Astrocyte (in vitro differentiated cells and primary cell): ENCODE measurements around the gene SSX2IP. TPM values are rescaled to one million over a fixed set of nuclear protein-coding genes. Genes with fewer than 3 reads are reported as not detected.
A peak's percentile ranks its signal among the peaks of the same experiment; 100 is the strongest.

ENCODE experiments used
- DNase-seq: peaks from one replicate; pipeline ENCODE4 v3.0.0-alpha.2; 2010; ENCODE audit warnings: low read depth
- FAIRE-seq: peaks from 2 replicates; lab custom pipeline; 2011; peaks lifted over from hg19 to GRCh38; lab: Jason Lieb, UNC
- H2AFZ ChIP-seq: 2 replicates; pipeline ENCODE4 v1.6.0; 2012; ENCODE audit warnings: low read depth, low read length, inconsistent platforms
- H3K27ac ChIP-seq: 2 replicates; pipeline ENCODE4 v1.5.1; 2011; ENCODE audit warnings: low read depth, low read length, inconsistent platforms
- H3K27me3 ChIP-seq: 2 replicates; pipeline ENCODE4 v1.6.0; 2011; ENCODE audit warnings: low read length, inconsistent platforms; ENCODE audit not compliant: insufficient read depth
- H3K36me3 ChIP-seq: 2 replicates; pipeline ENCODE4 v1.5.1; 2011; ENCODE audit warnings: low read length, inconsistent platforms; ENCODE audit not compliant: insufficient read depth
- H3K4me1 ChIP-seq: 2 replicates; pipeline ENCODE4 v1.5.1; 2011; ENCODE audit warnings: low read length, inconsistent platforms; ENCODE audit not compliant: insufficient read depth
- H3K4me2 ChIP-seq: 2 replicates; pipeline ENCODE4 v1.6.0; 2012; ENCODE audit warnings: low read length, inconsistent platforms
- H3K4me3 ChIP-seq: 2 replicates; pipeline ENCODE4 v1.5.1; 2011; ENCODE audit warnings: low read depth, mild to moderate bottlenecking, low read length, inconsistent platforms; ENCODE audit not compliant: insufficient read depth
- H3K79me2 ChIP-seq: 2 replicates; pipeline ENCODE4 v1.6.0; 2012; ENCODE audit warnings: mild to moderate bottlenecking, low read length, inconsistent platforms; ENCODE audit not compliant: insufficient read depth
- H3K9ac ChIP-seq: 2 replicates; pipeline ENCODE4 v1.6.0; 2012; ENCODE audit warnings: mild to moderate bottlenecking, low read length, inconsistent platforms
- H3K9me3 ChIP-seq: 2 replicates; pipeline ENCODE4 v1.5.1; 2012; ENCODE audit warnings: low read depth, mild to moderate bottlenecking, low read length, inconsistent platforms; ENCODE audit not compliant: insufficient read depth
- H4K20me1 ChIP-seq: 2 replicates; pipeline ENCODE4 v1.6.0; 2012; ENCODE audit warnings: low read length, inconsistent platforms; ENCODE audit not compliant: insufficient read depth
- H3K27ac Mint-ChIP-seq: one replicate; pipeline ENCODE4 v1.8.0; 2021; ENCODE audit warnings: mild to moderate bottlenecking, mixed read lengths; ENCODE audit not compliant: unreplicated experiment
- H3K27me3 Mint-ChIP-seq: one replicate; pipeline ENCODE4 v1.8.0; 2021; ENCODE audit warnings: low read depth, mixed read lengths; ENCODE audit not compliant: unreplicated experiment
- H3K36me3 Mint-ChIP-seq: one replicate; pipeline ENCODE4 v1.8.0; 2021; ENCODE audit warnings: low read depth, mixed read lengths; ENCODE audit not compliant: unreplicated experiment
- H3K4me1 Mint-ChIP-seq: one replicate; pipeline ENCODE4 v1.8.0; 2021; ENCODE audit warnings: low read depth, mixed read lengths; ENCODE audit not compliant: unreplicated experiment
- H3K4me3 Mint-ChIP-seq: one replicate; pipeline ENCODE4 v1.8.0; 2021; ENCODE audit warnings: mild to moderate bottlenecking, moderate library complexity, mixed read lengths; ENCODE audit not compliant: unreplicated experiment
- H3K9me3 Mint-ChIP-seq: one replicate; pipeline ENCODE4 v1.8.0; 2021; ENCODE audit warnings: mild to moderate bottlenecking, mixed read lengths; ENCODE audit not compliant: unreplicated experiment
- EZH2 ChIP-seq: IDR thresholded peaks from 2 replicates; pipeline ENCODE4 v1.6.1; 2012; ENCODE audit warnings: mild to moderate bottlenecking, low read length, inconsistent platforms; ENCODE audit not compliant: insufficient read depth
- total RNA-seq: library from RNA; stranded (reverse); gene quantifications from 2 replicates; pipeline ENCODE4 v1.2.1, GENCODE V29; 2021
- TF ChIP-seq, protein P1 (sequence below): IDR thresholded peaks from 2 replicates; pipeline ENCODE4 v1.5.1; 2011; ENCODE audit warnings: low read depth, mild to moderate bottlenecking, inconsistent platforms, low read length, moderate library complexity; ENCODE audit not compliant: insufficient read depth

SSX2IP gene
- total RNA-seq, 1 donor from 2014 or later = 13.4 TPM

DNA sequence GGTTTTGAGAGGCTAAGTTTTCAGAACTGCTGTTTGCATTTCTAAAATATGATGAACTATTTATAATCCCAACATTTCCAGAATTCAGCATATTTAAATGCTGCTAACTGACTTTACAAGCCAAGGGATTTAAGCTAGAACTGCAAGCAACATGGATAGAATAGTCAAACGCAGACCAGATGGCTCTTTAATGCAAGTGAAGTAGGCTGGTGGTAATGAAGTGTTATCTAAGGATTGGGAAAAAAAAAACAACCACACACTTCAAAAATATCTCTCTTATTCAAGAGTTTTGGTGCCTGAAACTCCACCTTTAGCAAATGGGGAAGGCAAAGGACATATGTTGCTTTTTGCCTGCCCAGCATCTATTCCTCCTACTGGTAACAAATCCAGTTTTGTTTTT is 20.9 kb upstream of the SSX2IP start:
- Mint-ChIP-seq H3K27me3 (no peaks in the 10 kb centered on the region), H3K9me3 (no peaks in the 10 kb centered on the region), H3K27ac (no peak overlapping the region), H3K36me3 (no peaks in the 10 kb centered on the region), H3K4me1 (peaks cover 7% of the 10 kb centered on the region), H3K4me3 (no peak overlapping the region)
- no peak overlapping the region for H3K4me2 ChIP-seq
- peaks cover 12% of the 10 kb centered on the region for H3K4me1 ChIP-seq
- no peak overlapping the region for H3K4me3 ChIP-seq
- no peaks in the 10 kb centered on the region for H3K9me3 ChIP-seq
- DNase-seq (no peak), FAIRE-seq (no peak)
- TF ChIP-seq, protein P1, sequence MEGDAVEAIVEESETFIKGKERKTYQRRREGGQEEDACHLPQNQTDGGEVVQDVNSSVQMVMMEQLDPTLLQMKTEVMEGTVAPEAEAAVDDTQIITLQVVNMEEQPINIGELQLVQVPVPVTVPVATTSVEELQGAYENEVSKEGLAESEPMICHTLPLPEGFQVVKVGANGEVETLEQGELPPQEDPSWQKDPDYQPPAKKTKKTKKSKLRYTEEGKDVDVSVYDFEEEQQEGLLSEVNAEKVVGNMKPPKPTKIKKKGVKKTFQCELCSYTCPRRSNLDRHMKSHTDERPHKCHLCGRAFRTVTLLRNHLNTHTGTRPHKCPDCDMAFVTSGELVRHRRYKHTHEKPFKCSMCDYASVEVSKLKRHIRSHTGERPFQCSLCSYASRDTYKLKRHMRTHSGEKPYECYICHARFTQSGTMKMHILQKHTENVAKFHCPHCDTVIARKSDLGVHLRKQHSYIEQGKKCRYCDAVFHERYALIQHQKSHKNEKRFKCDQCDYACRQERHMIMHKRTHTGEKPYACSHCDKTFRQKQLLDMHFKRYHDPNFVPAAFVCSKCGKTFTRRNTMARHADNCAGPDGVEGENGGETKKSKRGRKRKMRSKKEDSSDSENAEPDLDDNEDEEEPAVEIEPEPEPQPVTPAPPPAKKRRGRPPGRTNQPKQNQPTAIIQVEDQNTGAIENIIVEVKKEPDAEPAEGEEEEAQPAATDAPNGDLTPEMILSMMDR = no peak
- no peak for TF ChIP-seq EZH2
- H3K36me3 ChIP-seq = no peaks in the 10 kb centered on the region
- H3K27ac ChIP-seq = no peak overlapping the region
- no peak overlapping the region for H2AFZ ChIP-seq
- H3K27me3 ChIP-seq = no peaks in the 10 kb centered on the region
- H3K9ac ChIP-seq = no peak overlapping the region
- H3K79me2 ChIP-seq = no peaks in the 10 kb centered on the region
- H4K20me1 ChIP-seq = no peaks in the 10 kb centered on the region

DNA sequence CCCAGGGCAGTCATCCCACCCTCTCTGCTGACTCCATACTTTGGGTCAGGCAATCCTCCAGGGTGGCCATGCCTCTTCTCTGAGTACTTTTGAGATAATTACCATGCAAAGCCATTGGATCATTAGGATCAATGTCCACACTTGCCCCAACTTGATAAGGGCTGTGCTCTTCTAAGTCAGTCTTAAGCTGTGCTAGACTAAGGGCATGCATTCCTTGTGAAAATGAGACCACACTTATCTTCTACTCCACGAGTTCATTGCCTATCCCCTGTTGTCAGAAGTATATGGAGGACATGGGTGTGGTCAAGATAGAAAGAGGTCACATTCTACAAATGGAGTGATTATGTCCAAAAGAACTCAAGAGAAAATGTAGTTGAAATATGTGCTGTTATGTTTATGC is 18.9 kb upstream of the SSX2IP start:
- Histone ChIP-seq H3K9me3 (no peaks in the 10 kb centered on the region), H3K79me2 (no peaks in the 10 kb centered on the region), H3K36me3 (no peaks in the 10 kb centered on the region), H3K27me3 (no peaks in the 10 kb centered on the region), H4K20me1 (no peaks in the 10 kb centered on the region), H3K4me1 (peaks cover 12% of the 10 kb centered on the region), H3K4me2 (no peak overlapping the region), H2AFZ (no peak overlapping the region), H3K27ac (no peak overlapping the region), H3K4me3 (no peak overlapping the region), H3K9ac (no peak overlapping the region)
- DNase-seq (no peak), FAIRE-seq (no peak)
- H3K4me1 Mint-ChIP-seq = peaks cover 7% of the 10 kb centered on the region
- H3K36me3 Mint-ChIP-seq = no peaks in the 10 kb centered on the region
- TF ChIP-seq, protein P1 = no peak
- TF ChIP-seq EZH2 = no peak
- no peaks in the 10 kb centered on the region for H3K27me3 Mint-ChIP-seq
- no peak overlapping the region for H3K27ac Mint-ChIP-seq
- H3K9me3 Mint-ChIP-seq = no peaks in the 10 kb centered on the region
- H3K4me3 Mint-ChIP-seq = no peak overlapping the region

DNA sequence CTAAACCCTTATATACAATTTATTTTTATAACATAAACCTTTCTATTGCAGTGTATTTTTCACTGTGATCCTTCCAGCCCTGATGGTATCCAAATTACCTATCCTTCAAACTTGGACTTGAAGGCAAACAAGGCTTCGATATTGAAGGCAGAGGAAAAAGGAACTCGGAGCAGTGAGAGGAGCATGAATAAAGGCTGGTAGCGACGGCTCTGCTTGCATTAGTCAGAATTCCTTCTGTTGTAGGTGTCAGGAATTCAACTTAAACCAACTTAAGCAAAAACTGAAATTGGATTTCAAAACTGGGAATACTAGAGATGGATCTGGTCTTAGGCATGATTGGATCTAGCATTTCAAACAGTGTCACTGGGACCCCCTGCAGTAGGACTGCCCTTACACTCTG is 17.8 kb upstream of the SSX2IP start:
- no peak overlapping the region for H3K27ac ChIP-seq
- H3K36me3 ChIP-seq = no peaks in the 10 kb centered on the region
- peaks cover 7% of the 10 kb centered on the region for H3K4me1 Mint-ChIP-seq
- no peaks in the 10 kb centered on the region for H3K36me3 Mint-ChIP-seq
- no peak overlapping the region for H3K4me3 ChIP-seq
- H3K4me1 ChIP-seq = peaks cover 12% of the 10 kb centered on the region
- H3K27ac Mint-ChIP-seq = no peak overlapping the region
- H3K27me3 ChIP-seq = no peaks in the 10 kb centered on the region
- DNase-seq = no peak
- no peak overlapping the region for H3K4me2 ChIP-seq
- no peak for TF ChIP-seq EZH2
- TF ChIP-seq, protein P1 = no peak
- no peaks in the 10 kb centered on the region for H3K79me2 ChIP-seq
- H3K4me3 Mint-ChIP-seq = no peak overlapping the region
- peak; percentile 20 for FAIRE-seq
- no peaks in the 10 kb centered on the region for H4K20me1 ChIP-seq
- no peaks in the 10 kb centered on the region for H3K9me3 ChIP-seq
- no peak overlapping the region for H2AFZ ChIP-seq
- H3K27me3 Mint-ChIP-seq = no peaks in the 10 kb centered on the region
- H3K9me3 Mint-ChIP-seq = no peaks in the 10 kb centered on the region
- H3K9ac ChIP-seq = no peak overlapping the region
